Measurements from ENCODE around the gene CSF1. TPM values are rescaled to one million over a fixed set of nuclear protein-coding genes. Genes with fewer than 3 reads are reported as not detected.

Gene CSF1
- total and polyA plus RNA-seq, 2 of the 13 experiments (the other 11 are each of a cell fraction or from before 2014, with no cell fraction given) = 4.6 to 13.3 TPM

GRCh38 chr1:109894823-109895719 lies 15.6 kb upstream of the CSF1 start (continued):
- TF ChIP-seq CSRNP1 (CRISPR knock-in tag; IDR thresholded peaks at IDR 0.05) = no peak
- no peak for TF ChIP-seq GMEB1 (CRISPR knock-in tag; IDR thresholded peaks at IDR 0.05; ENCODE audit: borderline replicate concordance)

GRCh38 chr1:109895720-109896504 lies 14.7 kb upstream of the CSF1 start:
- Histone ChIP-seq H4K20me1 (ENCODE audit: insufficient read depth, low read length) (no peaks in the 10 kb centered on the region), H3K27me3 (ENCODE audit: control insufficient read depth in 1 of 2, insufficient read depth in 2 of 2, low read length in 2 of 2) (peaks cover 0 to 2% of the 10 kb centered on the region in 2 experiments; a peak in 1 of 5 replicates), H3K4me1 (ENCODE audit: insufficient read depth, low read length) (peaks cover 100% of the 10 kb centered on the region), H3K27ac (ENCODE audit: extremely low read length, insufficient read depth, low read length) (peak overlapping the region; percentile 48), H3K4me3 (replicated peaks in 1 of 3; ENCODE audit: insufficient read depth in 1 of 3, low read depth in 2 of 3, low read length in 3 of 3) (peak overlapping the region in 2 of 3 experiments; percentile 16 to 44; a peak in 4 of 6 replicates), H3K79me2 (ENCODE audit: insufficient read depth, low read length) (no peaks in the 10 kb centered on the region), H3K9me3 (ENCODE audit: low read length) (no peaks in the 10 kb centered on the region), H2AFZ (ENCODE audit: low read length) (no peak overlapping the region), H3K9ac (ENCODE audit: insufficient read depth, low read depth, low read length) (peak overlapping the region; percentile 54), H3K4me2 (ENCODE audit: low read depth, low read length) (peak overlapping the region; percentile 64), H3K36me3 (replicated peaks in 1 of 2; ENCODE audit: control insufficient read depth in 1 of 2, insufficient read depth in 2 of 2, low read length in 2 of 2) (no peaks in the 10 kb centered on the region)
- CTCF ChIA-PET (ENCODE audit: low intra/inter-chr PET ratio, low total read pairs) = interaction anchor here (0.7 kb wide), 1 partner anchor 63 kb away, joined by 3 read pairs; no protein-coding TSS in a partner anchor
- intact Hi-C loops (cut with micrococcal nuclease; ENCODE audit: unreplicated experiment) = no loop called here
- peak; percentile 88 for DNase-seq (ENCODE audit: low spot score)
- no TSS peak for BruUV-seq (replicated peaks)
- ATAC-seq = peak; percentile 86
- in situ Hi-C loops (cut with HindIII; ENCODE audit: extremely low pct_ligation_motif_present, low pct_unique_long_range_greater_than_20kb) = loop anchor here (5.0 kb wide), 1 partner anchor 79 kb away; no protein-coding TSS in a partner anchor
- FAIRE-seq = peak; percentile 62
- WGBS (ENCODE audit: low lambda C conversion rate) = 65% methylated on average over 5 of the region's 16 CpGs
- POLR2A ChIA-PET = interaction anchor here (0.8 to 1.9 kb wide), 6 partner anchors 11 to 104 kb away, joined by 3 to 5 read pairs (median 3); no protein-coding TSS in a partner anchor
- TF ChIP-seq ZFP36L2 (CRISPR knock-in tag; IDR thresholded peaks at IDR 0.05) = no peak
- no peak for TF ChIP-seq SOX6 (IDR thresholded peaks at IDR 0.05)
- TF ChIP-seq SOX6 (CRISPR knock-in tag; IDR thresholded peaks at IDR 0.05) = peak; percentile 96
- TF ChIP-seq SALL2 (CRISPR knock-in tag; IDR thresholded peaks at IDR 0.05) = 0 out of 2 replicates have a peak, but pooled peaks have one; percentile 34
- TF ChIP-seq YEATS4 (CRISPR knock-in tag; IDR thresholded peaks at IDR 0.05; ENCODE audit: borderline replicate concordance) = peak; percentile 64; the same call in 1 of the 2 replicates
- TF ChIP-seq MED8 (CRISPR knock-in tag; IDR thresholded peaks at IDR 0.05; ENCODE audit: insufficient replicate concordance) = peak; percentile 31
- TF ChIP-seq ZNF691 (CRISPR knock-in tag; IDR thresholded peaks at IDR 0.05; ENCODE audit: borderline replicate concordance, low read depth) = no peak
- peak; percentile 25 for TF ChIP-seq YY1 (IDR thresholded peaks at IDR 0.05; ENCODE audit: insufficient read depth, insufficient replicate concordance, low read depth, low read length)
- TF ChIP-seq ZNF343 (CRISPR knock-in tag; IDR thresholded peaks at IDR 0.05) = peak; percentile 100
- TF ChIP-seq SP140L (CRISPR knock-in tag; IDR thresholded peaks at IDR 0.05; ENCODE audit: borderline replicate concordance) = no peak
- no peak for TF ChIP-seq TOE1 (CRISPR knock-in tag; IDR thresholded peaks at IDR 0.05)
- TF ChIP-seq ZNF556 (CRISPR knock-in tag; IDR thresholded peaks at IDR 0.05; ENCODE audit: borderline replicate concordance) = peak; percentile 56; the same call in 1 of the 2 replicates

All from HepG2 (cell line).